Stomach (tissue), 9 donors: ENCODE measurements around the gene REPS1. TPM values are rescaled to one million over a fixed set of nuclear protein-coding genes. Genes with fewer than 3 reads are reported as not detected.

Experiments used
- DNase-seq, 2 donors: peaks; one replicate each; pipeline versions ENCODE4 v3.0.0 to v3.0.0-alpha.2; 2013 to 2019
- H3K27ac ChIP-seq, 5 donors: fragments of 200-600 bp in 4 of 5; sonication (generic) in 4 of 5; one replicate each; pipeline ENCODE4 v1.5.1; 2013 to 2019; ENCODE audit warnings: mild to moderate bottlenecking in 1 of 5, moderate library complexity in 1 of 5
- H3K27me3 ChIP-seq, 3 donors: fragments of 200-600 bp; sonication (generic); one replicate each; pipeline ENCODE4 v1.5.1; 2017 to 2019; ENCODE audit warnings: mixed run types in 1 of 3
- H3K36me3 ChIP-seq, 4 donors: fragments of 200-600 bp; sonication (generic); 1 replicate in 3 of 4; 2 replicates in 1 of 4; pipeline ENCODE4 v1.5.1; 2016 to 2019
- H3K4me1 ChIP-seq, 4 donors: fragments of 200-600 bp; sonication (generic); one replicate each; pipeline ENCODE4 v1.5.1; 2016 to 2019
- H3K4me3 ChIP-seq, 4 donors: fragments of 200-600 bp; sonication (generic) in 3 of 4; one replicate each; pipeline ENCODE4 v1.5.1; 2016 to 2019; ENCODE audit warnings: mild to moderate bottlenecking in 1 of 4
- H3K9me3 ChIP-seq, 4 donors: fragments of 200-600 bp; sonication (generic); one replicate each; pipeline ENCODE4 v1.5.1; 2016 to 2019
- EP300 ChIP-seq: sonication (generic); formaldehyde crosslinking; IDR thresholded peaks from one replicate; pipeline ENCODE4 v1.6.1; 2017; ENCODE audit warnings: antibody characterized with exemption
- POLR2A ChIP-seq, 4 donors: fragments of 450-650 bp; IDR thresholded peaks; one replicate each; pipeline ENCODE4 v1.6.1; 2016; ENCODE audit warnings: antibody characterized with exemption in 4 of 4, control low read depth in 2 of 4, mild to moderate bottlenecking in 1 of 4, moderate library complexity in 1 of 4
- POLR2AphosphoS5 ChIP-seq, 3 donors: sonication (generic); formaldehyde crosslinking; IDR thresholded peaks; one replicate each; pipeline ENCODE4 v1.6.1; 2016; ENCODE audit warnings: antibody characterized with exemption in 3 of 3
- WGBS, 5 donors: extraction: QIAGEN DNeasy Blood & Tissue Kit in 3 of 5; methylation state at CpG; one replicate each; pipeline versions ENCODE4 v1.1.5 to v1.1.7; 2013 to 2018; 5-methylcytosine and 5-hydroxymethylcytosine counted together
- intact Hi-C: fragments of 100-400 bp; cut with DNase I; formaldehyde crosslinking; loops from one replicate; pipeline ENCODE4 v1.15.1; 2023; ENCODE audit warnings: low total_unique reads
- polyA plus RNA-seq, 3 donors: library from polyadenylated mRNA; stranded (reverse); fragments of 200-250 nt; gene quantifications; one replicate each; pipeline ENCODE4 v1.2.3, GENCODE V29; 2013
- total RNA-seq, 5 donors: library from RNA; depleted of rRNA; stranded (reverse); fragments of >200 nt; gene quantifications; one replicate each; pipeline versions ENCODE4 v1.1.0 to v1.2.3, GENCODE V29; 2014 to 2016
- TF ChIP-seq, protein P1 (sequence below), 7 experiments: fragments of 450-650 bp in 4 of 7; fragments of 200-600 bp in 3 of 7; sonication (generic) in 3 of 7; IDR thresholded peaks; one replicate each; pipeline ENCODE4 v1.5.1; 2016 to 2019; ENCODE audit warnings: antibody characterized with exemption in 7 of 7, control low read depth in 2 of 7, mild to moderate bottlenecking in 1 of 7
- donor health status: healthy with polysubstance abuse.
- donor health status: Bipolar disorder and iron deficiency.
- donor health status: healthy.

The REPS1 gene
- total and polyA plus RNA-seq, 8 donors: 11.8 to 85.4 (median 41.6) TPM

- DNase-seq: no peak
- intact Hi-C loops: no loop called here
- peaks cover 32 to 81% (median 59%) of the 10 kb centered on the region in 4 donors for H3K4me1 ChIP-seq
- no peak overlapping the region for H3K27ac ChIP-seq
- H3K9me3 ChIP-seq: no peaks in the 10 kb centered on the region
- TF ChIP-seq POLR2AphosphoS5 (IDR thresholded peaks at IDR 0.05) (no peak), POLR2A (IDR thresholded peaks at IDR 0.05) (no peak), EP300 (no peak)
- TF ChIP-seq, protein P1, sequence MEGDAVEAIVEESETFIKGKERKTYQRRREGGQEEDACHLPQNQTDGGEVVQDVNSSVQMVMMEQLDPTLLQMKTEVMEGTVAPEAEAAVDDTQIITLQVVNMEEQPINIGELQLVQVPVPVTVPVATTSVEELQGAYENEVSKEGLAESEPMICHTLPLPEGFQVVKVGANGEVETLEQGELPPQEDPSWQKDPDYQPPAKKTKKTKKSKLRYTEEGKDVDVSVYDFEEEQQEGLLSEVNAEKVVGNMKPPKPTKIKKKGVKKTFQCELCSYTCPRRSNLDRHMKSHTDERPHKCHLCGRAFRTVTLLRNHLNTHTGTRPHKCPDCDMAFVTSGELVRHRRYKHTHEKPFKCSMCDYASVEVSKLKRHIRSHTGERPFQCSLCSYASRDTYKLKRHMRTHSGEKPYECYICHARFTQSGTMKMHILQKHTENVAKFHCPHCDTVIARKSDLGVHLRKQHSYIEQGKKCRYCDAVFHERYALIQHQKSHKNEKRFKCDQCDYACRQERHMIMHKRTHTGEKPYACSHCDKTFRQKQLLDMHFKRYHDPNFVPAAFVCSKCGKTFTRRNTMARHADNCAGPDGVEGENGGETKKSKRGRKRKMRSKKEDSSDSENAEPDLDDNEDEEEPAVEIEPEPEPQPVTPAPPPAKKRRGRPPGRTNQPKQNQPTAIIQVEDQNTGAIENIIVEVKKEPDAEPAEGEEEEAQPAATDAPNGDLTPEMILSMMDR (IDR thresholded peaks at IDR 0.05): no peak
- WGBS, 5 donors: 31 to 53% (median 44%) methylated on average over 2 of the region's 2 CpGs
- no peaks in the 10 kb centered on the region for H3K36me3 ChIP-seq
- no peaks in the 10 kb centered on the region for H3K27me3 ChIP-seq
- no peak overlapping the region for H3K4me3 ChIP-seq
Observed at GRCh38 chr6:138981416-138981815, 6.6 kb downstream of the REPS1 start.

- no peaks in the 10 kb centered on the region for H3K9me3 ChIP-seq
- H3K36me3 ChIP-seq: no peaks in the 10 kb centered on the region
- no peak for DNase-seq
- H3K27ac ChIP-seq: no peak overlapping the region
- 92 to 97% (median 93%) methylated on average over 5 of the region's 5 CpGs for WGBS, 5 donors
- H3K27me3 ChIP-seq: no peaks in the 10 kb centered on the region
- intact Hi-C loops: no loop called here
- H3K4me3 ChIP-seq: no peak overlapping the region
- TF ChIP-seq, protein P1 (IDR thresholded peaks at IDR 0.05): no peak
- TF ChIP-seq POLR2AphosphoS5 (IDR thresholded peaks at IDR 0.05) (no peak), EP300 (no peak), POLR2A (IDR thresholded peaks at IDR 0.05) (no peak)
- H3K4me1 ChIP-seq: peaks cover 31 to 74% (median 48%) of the 10 kb centered on the region in 4 donors
Observed at GRCh38 chr6:138979813-138980668, 8.0 kb downstream of the REPS1 start.

- Histone ChIP-seq H3K4me3 (no peak overlapping the region), H3K27ac (no peak overlapping the region), H3K4me1 (peaks cover 25 to 74% (median 45%) of the 10 kb centered on the region in 4 donors), H3K9me3 (no peaks in the 10 kb centered on the region), H3K36me3 (no peaks in the 10 kb centered on the region), H3K27me3 (no peaks in the 10 kb centered on the region)
- WGBS, 5 donors: 63 to 92% (median 83%) methylated on average over 2 of the region's 2 CpGs
- no peak for DNase-seq
- TF ChIP-seq POLR2A (IDR thresholded peaks at IDR 0.05) (no peak), POLR2AphosphoS5 (IDR thresholded peaks at IDR 0.05) (no peak), EP300 (no peak)
- TF ChIP-seq, protein P1 (IDR thresholded peaks at IDR 0.05): no peak
- intact Hi-C loops: no loop called here
Observed at GRCh38 chr6:138979365-138979764, 8.7 kb downstream of the REPS1 start.

- Histone ChIP-seq H3K9me3 (no peaks in the 10 kb centered on the region), H3K36me3 (no peaks in the 10 kb centered on the region), H3K4me3 (no peak overlapping the region), H3K27ac (no peak overlapping the region), H3K4me1 (peaks cover 15 to 74% (median 46%) of the 10 kb centered on the region in 4 donors), H3K27me3 (no peaks in the 10 kb centered on the region)
- 94 to 97% (median 97%) methylated on average over 4 of the region's 4 CpGs for WGBS, 5 donors
- no peak for DNase-seq
- intact Hi-C loops: no loop called here
- no peak for TF ChIP-seq EP300
- no peak for TF ChIP-seq POLR2AphosphoS5 (IDR thresholded peaks at IDR 0.05)
- TF ChIP-seq, protein P1 (IDR thresholded peaks at IDR 0.05): no peak
- no peak for TF ChIP-seq POLR2A (IDR thresholded peaks at IDR 0.05)
Observed at GRCh38 chr6:138978229-138978628, 9.8 kb downstream of the REPS1 start.
